HG02571 (cell line): ENCODE results near the gene FARS2.
"Not testable (repeated sequence)": the region's sequence is repeated elsewhere in the genome, so short reads cannot be mapped to it uniquely, and the experiment has no call there.

Experiments
- ATAC-seq: cut with Tn5 transposase; IDR thresholded peaks from one replicate; pipeline ENCODE4 v1.9.1; 2021; ENCODE audit warnings: mild to moderate bottlenecking, moderate library complexity; ENCODE audit not compliant: unreplicated experiment

FARS2 gene

GRCh38 chr6:5677219-5678000 is 416.1 kb downstream of the FARS2 start:
- no peak for ATAC-seq

DNA sequence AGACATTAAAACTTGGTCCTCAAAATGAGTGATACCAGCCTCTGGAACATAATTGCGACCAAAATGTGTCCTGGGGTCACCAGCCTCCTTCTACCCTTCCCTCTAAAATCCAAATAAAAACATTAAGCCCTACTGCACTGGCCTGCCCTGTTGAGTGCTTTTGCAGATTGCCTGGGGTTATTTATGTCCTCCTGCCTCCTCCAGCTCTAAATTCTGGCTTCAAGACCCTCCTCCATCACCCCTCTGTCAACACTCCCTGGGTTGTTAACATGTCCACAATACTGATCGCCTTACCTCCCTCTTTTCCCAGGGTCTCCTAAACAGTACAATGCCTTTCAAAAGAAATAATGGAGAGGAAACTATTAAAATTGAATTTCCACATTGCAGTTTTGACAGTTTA is 418.0 kb downstream of the FARS2 start:
- ATAC-seq = no peak

DNA sequence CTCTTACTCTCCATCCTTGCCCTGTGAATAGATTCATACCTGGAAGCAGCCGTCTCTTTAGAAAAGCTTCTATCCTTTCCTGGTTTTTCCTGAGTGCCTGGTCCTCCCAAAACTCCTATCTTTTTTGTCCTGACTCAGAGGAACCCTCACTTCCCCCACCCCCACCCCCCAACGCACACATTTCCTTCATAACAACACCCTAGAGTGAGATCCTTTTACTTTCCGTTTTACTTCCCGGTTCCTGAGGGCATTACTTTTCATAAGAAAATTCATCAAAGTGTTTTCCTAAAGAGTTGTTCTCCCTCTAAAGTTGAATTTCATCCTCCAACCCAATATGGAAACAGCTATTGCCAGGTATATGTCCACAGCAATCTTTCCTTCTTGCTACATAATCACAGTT is 418.4 kb downstream of the FARS2 start:
- no peak for ATAC-seq

DNA sequence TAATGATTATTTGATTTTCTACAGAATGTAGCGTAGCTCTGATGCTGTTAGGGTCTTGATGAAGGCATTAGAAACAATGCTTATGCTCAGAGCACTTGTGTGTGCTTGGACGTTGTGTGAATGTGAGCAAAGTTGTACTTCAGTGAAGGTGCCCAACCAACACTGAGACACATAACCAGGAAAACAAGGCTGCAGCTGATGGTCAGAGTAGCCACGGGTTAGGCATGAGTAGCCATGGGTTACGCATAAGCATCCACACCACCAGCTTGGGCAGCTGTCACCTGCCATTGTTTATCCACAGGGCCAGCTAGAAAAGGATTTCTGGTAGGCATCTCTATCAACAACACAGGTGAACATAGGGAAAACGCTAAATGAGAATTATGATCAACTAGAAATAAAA is 418.8 kb downstream of the FARS2 start:
- ATAC-seq = no peak

- ATAC-seq = no peak
Observed at GRCh38 chr6:5681480-5681879, 420.2 kb downstream of the FARS2 start.

DNA sequence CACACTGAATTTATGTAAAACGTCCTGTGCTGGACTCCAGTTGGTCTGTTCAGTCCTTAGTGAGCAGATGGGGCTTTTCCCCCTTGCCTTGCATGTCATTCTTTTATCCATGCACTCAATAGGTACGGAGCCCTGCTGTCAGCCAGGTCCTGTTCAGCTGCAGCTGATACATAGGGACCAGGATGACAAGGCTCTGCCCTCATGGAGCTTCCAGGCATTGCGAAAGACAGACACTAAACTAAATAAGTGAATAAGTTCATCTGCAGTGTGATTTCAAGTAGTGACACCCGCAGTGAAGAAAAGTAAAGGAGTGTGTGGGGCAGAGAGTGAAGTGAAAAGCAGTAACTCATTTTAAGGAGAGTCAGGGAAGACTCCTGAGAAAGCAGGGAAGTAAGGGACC is 421.2 kb downstream of the FARS2 start:
- ATAC-seq = no peak

DNA sequence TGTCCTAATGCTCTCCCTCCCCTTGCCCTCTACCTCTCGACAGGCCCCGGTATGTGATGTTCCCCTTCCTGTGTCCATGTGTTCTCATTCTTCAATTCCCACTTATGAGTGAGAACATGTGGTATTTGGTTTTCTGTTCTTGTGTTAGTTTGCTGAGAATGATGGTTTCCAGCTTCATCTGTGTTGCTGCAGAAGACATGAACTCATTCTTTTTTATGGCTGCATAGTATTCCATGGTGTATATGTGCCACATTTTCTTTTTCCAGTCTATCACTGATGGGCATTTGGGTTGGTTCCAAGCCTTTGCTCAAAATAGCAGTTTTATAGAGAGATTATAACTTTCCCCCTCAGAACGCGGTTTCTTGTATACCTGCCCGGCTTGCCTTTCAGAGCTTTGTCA is 422.4 kb downstream of the FARS2 start:
- not testable (repeated sequence) for ATAC-seq

- no peak for ATAC-seq
Observed at GRCh38 chr6:5684320-5685053, 423.2 kb downstream of the FARS2 start.

GRCh38 chr6:5693225-5694145 is 432.2 kb downstream of the FARS2 start:
- ATAC-seq = no peak

DNA sequence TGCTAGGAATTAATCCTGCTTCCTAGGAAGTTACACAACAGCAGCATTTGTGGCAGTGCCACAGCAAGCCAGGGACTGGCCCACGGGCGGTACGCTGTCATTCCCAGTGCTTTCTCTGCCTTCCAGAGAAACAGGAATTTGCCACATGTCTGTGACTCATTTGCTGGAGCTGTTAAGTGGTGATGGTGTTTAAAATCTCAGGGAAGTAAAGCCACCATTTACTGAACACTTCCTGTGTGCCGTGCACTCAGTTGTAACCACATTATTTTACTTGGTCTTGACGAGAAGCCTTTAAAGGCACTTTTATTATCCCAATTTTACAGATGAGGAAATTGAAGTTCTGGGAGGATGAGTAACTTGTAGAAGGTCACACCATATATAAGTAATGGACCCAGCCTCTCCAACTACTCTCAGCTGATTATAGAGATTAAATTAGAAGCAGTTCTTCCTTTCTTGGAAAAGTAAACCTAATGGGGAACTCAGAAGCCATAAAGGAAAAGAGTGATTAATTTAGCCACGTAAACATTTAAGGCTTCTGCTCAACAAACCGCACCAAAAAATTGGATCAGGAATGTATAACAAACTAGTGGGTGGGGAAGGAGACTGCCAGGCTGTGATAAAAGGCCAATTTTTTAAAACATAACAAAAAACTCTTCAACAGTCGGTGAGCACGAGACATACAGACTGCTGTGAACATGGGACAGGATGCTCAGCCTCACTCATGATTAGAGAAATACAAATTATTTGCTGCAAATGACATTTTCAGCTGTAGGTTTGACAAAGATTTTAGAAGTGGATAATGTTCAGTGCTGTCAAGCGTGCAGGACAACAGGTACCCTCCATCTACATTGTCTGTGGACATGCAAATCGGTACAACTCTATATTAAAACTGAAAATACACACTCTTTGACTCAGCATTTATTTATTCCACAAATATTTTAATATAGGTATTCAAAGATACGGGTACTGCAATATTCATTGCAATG is 434.2 kb downstream of the FARS2 start:
- no peak for ATAC-seq

- no peak for ATAC-seq
Observed at GRCh38 chr6:5697508-5697907, 436.2 kb downstream of the FARS2 start.

DNA sequence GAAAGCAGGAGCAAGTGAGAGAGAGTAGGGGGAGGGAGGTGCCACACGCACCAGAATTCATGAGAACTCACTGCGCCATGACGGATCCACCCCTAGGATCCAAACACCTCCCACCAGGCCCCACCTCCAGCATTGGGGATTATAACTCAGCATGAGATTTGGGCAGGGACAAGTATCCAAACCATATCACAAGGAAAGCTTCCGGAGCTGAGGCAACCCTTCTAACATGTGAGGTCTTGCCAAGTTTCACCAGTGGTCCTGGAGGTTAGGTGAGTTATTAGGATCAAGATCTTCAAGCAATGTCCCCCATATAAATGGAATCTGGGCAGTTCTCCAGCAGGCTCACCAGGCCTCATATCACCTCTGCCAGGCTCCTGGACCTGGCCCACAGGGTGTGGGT is 437.0 kb downstream of the FARS2 start:
- ATAC-seq = no peak

- ATAC-seq = not testable (repeated sequence)
Observed at GRCh38 chr6:5699064-5699463, 437.8 kb downstream of the FARS2 start.

DNA sequence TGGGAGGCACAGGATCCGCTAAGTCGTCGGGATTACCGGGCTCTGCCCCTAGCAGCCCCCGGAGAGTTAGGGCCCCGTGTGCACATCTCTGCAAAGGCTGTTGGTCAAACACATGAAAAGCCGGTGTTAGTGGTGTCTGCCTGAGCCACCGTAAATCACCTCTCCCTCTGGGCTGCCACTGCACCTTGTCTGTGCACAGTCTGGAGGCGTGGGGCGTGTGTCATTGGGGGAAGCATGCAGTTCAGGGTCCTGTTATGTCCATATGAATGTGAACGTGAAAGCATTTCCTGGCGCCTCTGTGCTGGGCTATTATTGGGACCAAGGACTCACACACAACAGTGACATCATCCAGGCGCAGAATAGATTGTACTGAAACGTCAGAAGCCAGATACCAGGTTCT is 439.9 kb downstream of the FARS2 start:
- ATAC-seq = no peak

- no peak for ATAC-seq
Observed at GRCh38 chr6:5704708-5705107, 443.4 kb downstream of the FARS2 start.

- no peak for ATAC-seq
Observed at GRCh38 chr6:5705252-5705651, 443.9 kb downstream of the FARS2 start.

GRCh38 chr6:5706124-5707033 is 445.1 kb downstream of the FARS2 start:
- no peak for ATAC-seq

GRCh38 chr6:5707281-5708045 is 446.1 kb downstream of the FARS2 start:
- ATAC-seq = no peak
